CD14-positive monocyte (primary cell): Measurements from ENCODE around the gene LRRC42. TPM values are rescaled to one million over a fixed set of nuclear protein-coding genes. Genes with fewer than 3 reads are reported as not detected.

Experiments
- DNase-seq, 3 donors: peaks; one replicate each; pipeline ENCODE4 v3.0.0-alpha.2; 2011 to 2022
- H2AFZ ChIP-seq: 2 replicates; pipeline ENCODE4 v1.6.0; 2012; ENCODE audit warnings: mild to moderate bottlenecking, low read depth, low read length, inconsistent platforms; ENCODE audit not compliant: insufficient read depth, poor library complexity, severe bottlenecking
- H3K27ac ChIP-seq, 2 donors: 1 replicate in 1 of 2; 2 replicates in 1 of 2; pipeline ENCODE4 v1.5.1; 2012 to 2013; ENCODE audit warnings: low read length in 2 of 2, control low read depth in 1 of 2, inconsistent platforms in 1 of 2, low read depth in 1 of 2, mild to moderate bottlenecking in 1 of 2
- H3K27me3 ChIP-seq, 2 donors: one replicate each; pipeline versions ENCODE4 v1.6.0 to v1.6.1; 2011 to 2013; ENCODE audit warnings: low read length in 2 of 2; ENCODE audit not compliant: control insufficient read depth in 2 of 2, insufficient read depth in 2 of 2
- H3K36me3 ChIP-seq, 2 donors: replicated peaks in 1 of 2; 1 replicate in 1 of 2; 2 replicates in 1 of 2; pipeline versions ENCODE4 v1.5.1 to v1.6.1; 2012 to 2013; ENCODE audit warnings: low read length in 2 of 2, control low read depth in 1 of 2, inconsistent platforms in 1 of 2, mild to moderate bottlenecking in 1 of 2; ENCODE audit not compliant: insufficient read depth in 2 of 2, control insufficient read depth in 1 of 2
- H3K4me1 ChIP-seq, 2 donors: 1 replicate in 1 of 2; 2 replicates in 1 of 2; pipeline versions ENCODE4 v1.5.1 to v1.6.1; 2012 to 2013; ENCODE audit warnings: low read length in 2 of 2, control low read depth in 1 of 2, inconsistent platforms in 1 of 2, mild to moderate bottlenecking in 1 of 2, moderate library complexity in 1 of 2; ENCODE audit not compliant: insufficient read depth in 2 of 2, control insufficient read depth in 1 of 2
- H3K4me2 ChIP-seq: replicated peaks from 2 replicates; pipeline ENCODE3; 2012; ENCODE audit warnings: low read length, moderate library complexity, mild to moderate bottlenecking; ENCODE audit not compliant: poor library complexity, severe bottlenecking; ENCODE audit errors: extremely low read depth
- H3K4me3 ChIP-seq, 3 experiments: fragments of 200-600 bp in 1 of 3; sonication (generic) in 1 of 3; replicated peaks in 1 of 3; 1 replicate in 2 of 3; 2 replicates in 1 of 3; pipeline ENCODE4 v1.5.1; 2011 to 2013; ENCODE audit warnings: low read length in 3 of 3, mild to moderate bottlenecking in 3 of 3, control low read depth in 2 of 3, low read depth in 2 of 3, inconsistent platforms in 1 of 3, moderate library complexity in 1 of 3
- H3K79me2 ChIP-seq: 2 replicates; pipeline ENCODE4 v1.6.0; 2012; ENCODE audit warnings: mild to moderate bottlenecking, control low read depth, inconsistent platforms, low read length, moderate library complexity; ENCODE audit not compliant: insufficient read depth
- H3K9ac ChIP-seq: 2 replicates; pipeline ENCODE4 v1.6.0; 2017; ENCODE audit warnings: low read length, mild to moderate bottlenecking; ENCODE audit not compliant: insufficient read depth, poor library complexity, severe bottlenecking
- H3K9me3 ChIP-seq, 2 donors: replicated peaks in 1 of 2; 1 replicate in 1 of 2; 2 replicates in 1 of 2; pipeline versions ENCODE4 v1.5.1 to v1.6.1; 2012 to 2013; ENCODE audit warnings: low read length in 2 of 2, control low read depth in 1 of 2; ENCODE audit not compliant: control insufficient read depth in 1 of 2, insufficient read depth in 1 of 2
- H4K20me1 ChIP-seq: 2 replicates; pipeline ENCODE4 v1.6.0; 2012; ENCODE audit warnings: mild to moderate bottlenecking, low read length, control low read depth, moderate library complexity; ENCODE audit not compliant: insufficient read depth
- H3K27ac Mint-ChIP-seq, 7 donors: one replicate each; pipeline ENCODE4 v1.8.0; 2020; ENCODE audit warnings: mild to moderate bottlenecking in 7 of 7, mixed read lengths in 7 of 7, moderate library complexity in 6 of 7, inconsistent platforms in 2 of 7
- H3K27me3 Mint-ChIP-seq, 3 donors: one replicate each; pipeline ENCODE4 v1.8.0; 2021 to 2022; ENCODE audit warnings: low read depth in 3 of 3, mild to moderate bottlenecking in 3 of 3, mixed read lengths in 3 of 3, moderate library complexity in 3 of 3, inconsistent platforms in 1 of 3
- H3K36me3 Mint-ChIP-seq, 2 donors: one replicate each; pipeline ENCODE4 v1.8.0; 2020; ENCODE audit warnings: mixed read lengths in 2 of 2, inconsistent platforms in 1 of 2, mild to moderate bottlenecking in 1 of 2
- H3K4me1 Mint-ChIP-seq: one replicate; pipeline ENCODE4 v1.8.0; 2020; ENCODE audit warnings: mild to moderate bottlenecking, mixed read lengths
- H3K4me3 Mint-ChIP-seq, 2 donors: one replicate each; pipeline ENCODE4 v1.8.0; 2020; ENCODE audit warnings: mild to moderate bottlenecking in 2 of 2, mixed read lengths in 2 of 2, moderate library complexity in 1 of 2
- H3K9me3 Mint-ChIP-seq, 7 donors: one replicate each; pipeline ENCODE4 v1.8.0; 2020 to 2022; ENCODE audit warnings: mixed read lengths in 7 of 7, mild to moderate bottlenecking in 6 of 7, moderate library complexity in 6 of 7, inconsistent platforms in 2 of 7
- WGBS: methylation state at CpG from one replicate; pipeline ENCODE4 v1.1.5; 2013; ENCODE audit warnings: missing lambda C conversion rate; ENCODE audit not compliant: insufficient coverage; 5-methylcytosine and 5-hydroxymethylcytosine counted together
- intact Hi-C, 2 donors: fragments of 100-400 bp; cut with micrococcal nuclease; formaldehyde crosslinking; loops; one replicate each; pipeline versions ENCODE4 v1.15.0 to v1.15.1; 2023
- polyA plus RNA-seq, 3 donors: library from polyadenylated mRNA; depleted of rRNA in 1 of 3; unstranded in 2 of 3; stranded (reverse) in 1 of 3; fragments of 300-500 nt in 2 of 3; fragments of >200 nt in 1 of 3; fragmentation: Illumina TruSeq in 2 of 3; gene quantifications; 1 replicate in 2 of 3; 2 replicates in 1 of 3; pipeline ENCODE4 v1.2.3, GENCODE V29; 2012 to 2021
- TF ChIP-seq, protein P1 (sequence below): fragments of 200-600 bp; IDR thresholded peaks from one replicate; pipeline ENCODE4 v1.8.0; 2022; ENCODE audit warnings: antibody characterized with exemption, mild to moderate bottlenecking

The LRRC42 gene
- polyA plus RNA-seq, 3 donors: 5.6 to 7.3 (median 7.3) TPM

DNA sequence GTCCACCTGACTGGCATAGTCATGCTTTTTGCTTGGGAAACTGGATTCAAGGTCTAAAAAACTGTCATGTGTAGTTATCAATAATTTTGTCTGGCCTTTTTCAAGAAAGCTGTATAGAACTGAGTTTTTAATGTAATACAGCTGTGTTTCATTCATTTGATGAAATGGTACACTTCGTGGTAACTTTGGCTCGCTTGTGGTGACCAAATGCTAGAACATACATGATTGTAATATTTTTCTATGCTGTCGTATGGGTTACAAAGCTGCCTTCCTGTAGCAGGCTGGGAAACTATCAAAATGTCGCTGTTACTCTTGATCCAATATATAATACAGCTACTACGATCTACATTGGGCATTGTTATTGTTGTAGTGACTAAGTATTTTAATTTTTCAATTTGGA is 2.1 kb downstream of the LRRC42 start:
- Histone ChIP-seq H2AFZ (no peak overlapping the region), H3K79me2 (peaks cover 20% of the 10 kb centered on the region), H3K4me3 (no peak overlapping the region), H3K4me1 (peaks cover 18 to 22% of the 10 kb centered on the region in 2 donors), H3K36me3 (peaks cover 11 to 20% of the 10 kb centered on the region in 2 donors), H3K9ac (no peak overlapping the region), H3K27me3 (no peaks in the 10 kb centered on the region), H3K9me3 (no peaks in the 10 kb centered on the region), H4K20me1 (no peaks in the 10 kb centered on the region), H3K4me2 (no peak overlapping the region), H3K27ac (no peak overlapping the region)
- peaks cover 17 to 19% of the 10 kb centered on the region in 2 donors for H3K36me3 Mint-ChIP-seq
- H3K9me3 Mint-ChIP-seq: no peaks in the 10 kb centered on the region
- H3K27ac Mint-ChIP-seq: no peak overlapping the region
- no peaks in the 10 kb centered on the region for H3K27me3 Mint-ChIP-seq
- DNase-seq: no peak
- no peak overlapping the region for H3K4me3 Mint-ChIP-seq
- intact Hi-C loops: loop anchor here (5.0 to 10.0 kb wide), 6 partner anchors 61 to 817 kb away; partner anchors contain the start of genes TCEANC2 (in 2 of the 2), TMEM59 (in 2 of the 2), NDC1 (in 1 of the 2) and PARS2 (in 1 of the 2)
- TF ChIP-seq, protein P1, sequence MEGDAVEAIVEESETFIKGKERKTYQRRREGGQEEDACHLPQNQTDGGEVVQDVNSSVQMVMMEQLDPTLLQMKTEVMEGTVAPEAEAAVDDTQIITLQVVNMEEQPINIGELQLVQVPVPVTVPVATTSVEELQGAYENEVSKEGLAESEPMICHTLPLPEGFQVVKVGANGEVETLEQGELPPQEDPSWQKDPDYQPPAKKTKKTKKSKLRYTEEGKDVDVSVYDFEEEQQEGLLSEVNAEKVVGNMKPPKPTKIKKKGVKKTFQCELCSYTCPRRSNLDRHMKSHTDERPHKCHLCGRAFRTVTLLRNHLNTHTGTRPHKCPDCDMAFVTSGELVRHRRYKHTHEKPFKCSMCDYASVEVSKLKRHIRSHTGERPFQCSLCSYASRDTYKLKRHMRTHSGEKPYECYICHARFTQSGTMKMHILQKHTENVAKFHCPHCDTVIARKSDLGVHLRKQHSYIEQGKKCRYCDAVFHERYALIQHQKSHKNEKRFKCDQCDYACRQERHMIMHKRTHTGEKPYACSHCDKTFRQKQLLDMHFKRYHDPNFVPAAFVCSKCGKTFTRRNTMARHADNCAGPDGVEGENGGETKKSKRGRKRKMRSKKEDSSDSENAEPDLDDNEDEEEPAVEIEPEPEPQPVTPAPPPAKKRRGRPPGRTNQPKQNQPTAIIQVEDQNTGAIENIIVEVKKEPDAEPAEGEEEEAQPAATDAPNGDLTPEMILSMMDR: no peak
- H3K4me1 Mint-ChIP-seq: peaks cover 22% of the 10 kb centered on the region
- 100% methylated on average over 2 of the region's 5 CpGs for WGBS

- H3K27me3 ChIP-seq: no peaks in the 10 kb centered on the region
- DNase-seq: peak in 2 of 3 donors; percentile 13 to 31
- no peak overlapping the region for H3K4me2 ChIP-seq
- Mint-ChIP-seq H3K27ac (no peak overlapping the region), H3K4me1 (peaks cover 17% of the 10 kb centered on the region), H3K9me3 (no peaks in the 10 kb centered on the region), H3K27me3 (no peaks in the 10 kb centered on the region), H3K4me3 (no peak overlapping the region), H3K36me3 (peaks cover 17 to 22% of the 10 kb centered on the region in 2 donors)
- no peak overlapping the region for H3K27ac ChIP-seq
- 100% methylated on average over 2 of the region's 4 CpGs for WGBS
- H3K9me3 ChIP-seq: no peaks in the 10 kb centered on the region
- H3K79me2 ChIP-seq: peaks cover 11% of the 10 kb centered on the region
- H4K20me1 ChIP-seq: no peaks in the 10 kb centered on the region
- no peak overlapping the region for H2AFZ ChIP-seq
- TF ChIP-seq, protein P1: peak; percentile 52
- peaks cover 15 to 18% of the 10 kb centered on the region in 2 donors for H3K4me1 ChIP-seq
- no peak overlapping the region for H3K9ac ChIP-seq
- H3K4me3 ChIP-seq: no peak overlapping the region
- intact Hi-C loops: loop anchor here (5.0 to 10.0 kb wide), 6 partner anchors 62 to 815 kb away; partner anchors contain the start of genes TCEANC2 (in 2 of the 2), TMEM59 (in 2 of the 2), NDC1 (in 1 of the 2) and PARS2 (in 1 of the 2)
- H3K36me3 ChIP-seq: peaks cover 11 to 20% of the 10 kb centered on the region in 2 donors
Measured at GRCh38 chr1:53949023-53949990, 3.2 kb downstream of the LRRC42 start.
